ENCODE data around the gene ANKRD9. TPM values are rescaled to one million over a fixed set of nuclear protein-coding genes. Genes with fewer than 3 reads are reported as not detected.
"Not testable (repeated sequence)": the region's sequence is repeated elsewhere in the genome, so short reads cannot be mapped to it uniquely, and the experiment has no call there.

ANKRD9 gene
- total and polyA plus RNA-seq, 2 of the 13 experiments (the other 11 are each of a cell fraction or from before 2014, with no cell fraction given) = 10.0 to 15.0 TPM

GRCh38 chr14:102541029-102541491 lies 31.5 kb upstream of the ANKRD9 start:
- H4K20me1 ChIP-seq (ENCODE audit: insufficient read depth, low read length); intact Hi-C loops (cut with micrococcal nuclease; ENCODE audit: unreplicated experiment); FAIRE-seq; H2AFZ ChIP-seq (ENCODE audit: low read length); H3K27me3 ChIP-seq (ENCODE audit: control insufficient read depth in 1 of 2, insufficient read depth in 2 of 2, low read length in 2 of 2); CTCF ChIA-PET (ENCODE audit: low intra/inter-chr PET ratio, low total read pairs); H3K9me3 ChIP-seq (ENCODE audit: low read length); H3K36me3 ChIP-seq (replicated peaks in 1 of 2; ENCODE audit: control insufficient read depth in 1 of 2, insufficient read depth in 2 of 2, low read length in 2 of 2); BruUV-seq (replicated peaks); ATAC-seq; DNase-seq (ENCODE audit: low spot score); H3K79me2 ChIP-seq (ENCODE audit: insufficient read depth, low read length): not testable (repeated sequence)
- H3K27ac ChIP-seq (ENCODE audit: extremely low read length, insufficient read depth, low read length) = peak overlapping the region; percentile 93
- WGBS (ENCODE audit: low lambda C conversion rate) = 84% methylated on average over 6 of the region's 14 CpGs
- peak overlapping the region in 1 of 3 experiments; percentile 80; a peak in 1 of 6 replicates for H3K4me3 ChIP-seq (replicated peaks in 1 of 3; ENCODE audit: insufficient read depth in 1 of 3, low read depth in 2 of 3, low read length in 3 of 3)
- peaks cover 71% of the 10 kb centered on the region for H3K4me1 ChIP-seq (ENCODE audit: insufficient read depth, low read length)
- POLR2A ChIA-PET = interaction anchor here (0.5 to 6.9 kb wide), 13 partner anchors 13 to 220 kb away, joined by 4 to 102 read pairs (median 11); partner anchors contain the start of genes ANKRD9, RCOR1 and ZNF839
- H3K9ac ChIP-seq (ENCODE audit: insufficient read depth, low read depth, low read length) = peak overlapping the region; percentile 91
- H3K4me2 ChIP-seq (ENCODE audit: low read depth, low read length) = peak overlapping the region; percentile 98
- in situ Hi-C loops (cut with HindIII; ENCODE audit: extremely low pct_ligation_motif_present, low pct_unique_long_range_greater_than_20kb) = loop anchor here (5.0 kb wide), 1 partner anchor 51 kb away; the partner anchor contains the start of gene RCOR1
- TF ChIP-seq CAMTA2 (CRISPR knock-in tag; IDR thresholded peaks at IDR 0.05; ENCODE audit: borderline replicate concordance) (0 out of 2 replicates have a peak, but pooled peaks have one; percentile 1), CBX5 (CRISPR knock-in tag; IDR thresholded peaks at IDR 0.05; ENCODE audit: borderline replicate concordance) (0 out of 2 replicates have a peak, but pooled peaks have one; percentile 4), YY1 (IDR thresholded peaks at IDR 0.05; ENCODE audit: insufficient read depth, insufficient replicate concordance, low read depth, low read length) (peak; percentile 3), ZSCAN29 (CRISPR knock-in tag; conservative IDR thresholded peaks at IDR 0.05) (0 out of 2 replicates have a peak, but pooled peaks have one; percentile 20), KLF13 (CRISPR knock-in tag; IDR thresholded peaks at IDR 0.05) (peak; percentile 55; the same call in 1 of the 2 replicates), TERF1 (CRISPR knock-in tag; IDR thresholded peaks at IDR 0.05) (0 out of 2 replicates have a peak, but pooled peaks have one; percentile 49), ZHX1 (CRISPR knock-in tag; IDR thresholded peaks at IDR 0.05; ENCODE audit: low read depth) (0 out of 2 replicates have a peak, but pooled peaks have one; percentile 58), ADNP (CRISPR knock-in tag; IDR thresholded peaks at IDR 0.05) (peak; percentile 50; the same call in 1 of the 2 replicates), ZNF558 (CRISPR knock-in tag; IDR thresholded peaks at IDR 0.05; ENCODE audit: borderline replicate concordance) (0 out of 2 replicates have a peak, but pooled peaks have one; percentile 25), HNRNPLL (IDR thresholded peaks at IDR 0.05; ENCODE audit: low read depth, low read length, poor library complexity, severe bottlenecking) (peak; percentile 6), THAP9 (CRISPR knock-in tag; IDR thresholded peaks at IDR 0.05; ENCODE audit: borderline replicate concordance) (peak; percentile 97), ZMYM3 (CRISPR knock-in tag; IDR thresholded peaks at IDR 0.05) (0 out of 2 replicates have a peak, but pooled peaks have one; percentile 11), PHF20 (CRISPR knock-in tag; IDR thresholded peaks at IDR 0.05) (0 out of 2 replicates have a peak, but pooled peaks have one; percentile 17)
